HG03045 (cell line): ENCODE data around the gene PAPOLB.

Experiments
- ATAC-seq: cut with Tn5 transposase; IDR thresholded peaks from one replicate; pipeline ENCODE4 v1.9.1; 2021; ENCODE audit warnings: mild to moderate bottlenecking, moderate library complexity; ENCODE audit not compliant: unreplicated experiment

Gene PAPOLB

GRCh38 chr7:4842319-4843064, 19.3 kb downstream of the PAPOLB start:
- ATAC-seq: no peak

- no peak for ATAC-seq
These were observed 20.0 kb downstream of the PAPOLB start for GRCh38 chr7:4841836-4842235.

GRCh38 chr7:4841007-4841784, 20.6 kb downstream of the PAPOLB start:
- no peak for ATAC-seq

- no peak for ATAC-seq
These were observed 21.7 kb downstream of the PAPOLB start for GRCh38 chr7:4840079-4840501.

GRCh38 chr7:4838626-4839334, 23.1 kb downstream of the PAPOLB start:
- ATAC-seq: no peak

- ATAC-seq: no peak
These were observed 23.8 kb downstream of the PAPOLB start for GRCh38 chr7:4837803-4838625.

GRCh38 chr7:4837041-4837802, 24.6 kb downstream of the PAPOLB start:
- no peak for ATAC-seq

- no peak for ATAC-seq
These were observed 25.6 kb downstream of the PAPOLB start for GRCh38 chr7:4836206-4836661.

GRCh38 chr7:4835398-4836205, 26.2 kb downstream of the PAPOLB start:
- ATAC-seq: no peak

- ATAC-seq: no peak
These were observed 27.0 kb downstream of the PAPOLB start for GRCh38 chr7:4834601-4835397.

- no peak for ATAC-seq
These were observed 27.9 kb downstream of the PAPOLB start for GRCh38 chr7:4833691-4834600.

- ATAC-seq: no peak
These were observed 28.7 kb downstream of the PAPOLB start for GRCh38 chr7:4833176-4833575.

GRCh38 chr7:4832711-4833110, 29.1 kb downstream of the PAPOLB start:
- ATAC-seq: no peak

GRCh38 chr7:4831723-4832495, 29.9 kb downstream of the PAPOLB start:
- ATAC-seq: no peak

GRCh38 chr7:4830176-4830575, 31.7 kb downstream of the PAPOLB start:
- no peak for ATAC-seq

GRCh38 chr7:4828720-4829383, 33.0 kb downstream of the PAPOLB start:
- ATAC-seq: no peak
